HepG2 (cell line): ENCODE data around the gene RIOK3.

Source experiments
- CTCF ChIP-seq: sonication (generic); formaldehyde crosslinking; IDR thresholded peaks from 2 replicates; pipeline ENCODE4 v1.5.0; 2020; ENCODE audit warnings: mild to moderate bottlenecking, missing genetic modification reagents, moderate library complexity
- IRF2 ChIP-seq: IDR thresholded peaks from 2 replicates; pipeline ENCODE4 v1.6.1; 2018; ENCODE audit warnings: missing genetic modification reagents, missing compliant biosample characterization
- MIER3 ChIP-seq: IDR thresholded peaks from 2 replicates; pipeline ENCODE4 v1.6.1; 2016; ENCODE audit warnings: missing compliant biosample characterization, borderline replicate concordance
- NFE2 ChIP-seq: sonication (generic); formaldehyde crosslinking; IDR thresholded peaks from 2 replicates; pipeline ENCODE4 v1.4.0; 2020; ENCODE audit warnings: missing genetic modification reagents
- RARG ChIP-seq: sonication (generic); formaldehyde crosslinking; IDR thresholded peaks from 2 replicates; pipeline ENCODE4 v1.4.0; 2020; ENCODE audit warnings: low read depth, mild to moderate bottlenecking, missing genetic modification reagents
- SP2 ChIP-seq: sonication (generic); formaldehyde crosslinking; IDR thresholded peaks from 2 replicates; pipeline ENCODE4 v1.5.1; 2020; ENCODE audit warnings: mild to moderate bottlenecking, missing genetic modification reagents
- TCF7L2 ChIP-seq: IDR thresholded peaks from 2 replicates; pipeline ENCODE4 v1.6.1; 2011; ENCODE audit warnings: mild to moderate bottlenecking, low read depth, low read length, moderate library complexity
- ZKSCAN1 ChIP-seq: fragments of 150-350 bp; IDR thresholded peaks from 2 replicates; pipeline ENCODE4 v1.6.1; 2014; ENCODE audit warnings: low read length
- ZMYM3 ChIP-seq: sonication (generic); formaldehyde crosslinking; IDR thresholded peaks from 2 replicates; pipeline ENCODE4 v1.5.1; 2020; ENCODE audit warnings: mild to moderate bottlenecking, missing genetic modification reagents
- ZNF274 ChIP-seq: sonication (generic); formaldehyde crosslinking; IDR thresholded peaks from 2 replicates; pipeline ENCODE4 v1.5.1; 2020; ENCODE audit warnings: mild to moderate bottlenecking, missing genetic modification reagents
- ZNF660 ChIP-seq: sonication (generic); formaldehyde crosslinking; IDR thresholded peaks from 2 replicates; pipeline ENCODE4 v1.5.1; 2020; ENCODE audit warnings: mild to moderate bottlenecking, low read depth, missing genetic modification reagents, borderline replicate concordance
- ZNF724P ChIP-seq: sonication (generic); formaldehyde crosslinking; IDR thresholded peaks from 2 replicates; pipeline ENCODE4 v1.8.0; 2022; ENCODE audit warnings: missing genetic modification reagents, borderline replicate concordance

- TF ChIP-seq RARG (CRISPR knock-in tag) = no peak
- no peak for TF ChIP-seq TCF7L2
- TF ChIP-seq MIER3 (CRISPR knock-in tag) = no peak
- no peak for TF ChIP-seq ZNF724P
- no peak for TF ChIP-seq ZNF274 (CRISPR knock-in tag)
- TF ChIP-seq ZNF660 = no peak
- no peak for TF ChIP-seq ZMYM3
- no peak for TF ChIP-seq IRF2 (CRISPR knock-in tag)
- TF ChIP-seq NFE2 (CRISPR knock-in tag) = no peak
- no peak for TF ChIP-seq ZKSCAN1
- no peak for TF ChIP-seq SP2 (CRISPR knock-in tag)
- no peak for TF ChIP-seq CTCF
These were observed 42.8 kb downstream of the RIOK3 start for GRCh38 chr18:23495723-23496440.
